Neuronal stem cell (in vitro differentiated cells): ENCODE results near the gene ITGA4.

Source experiments
- DNase-seq: peaks from one replicate; pipeline ENCODE4 v3.0.0-alpha.2; 2013; ENCODE audit warnings: low spot score
- H2AFZ ChIP-seq: one replicate; pipeline ENCODE4 v1.6.1; 2013; ENCODE audit warnings: mild to moderate bottlenecking, low read length, inconsistent platforms
- H2AK5ac ChIP-seq: 2 replicates; pipeline ENCODE4 v1.6.1; 2013; ENCODE audit warnings: low read depth, mild to moderate bottlenecking, inconsistent platforms, low read length, moderate library complexity, mixed read lengths
- H2BK120ac ChIP-seq: 2 replicates; pipeline ENCODE4 v1.6.1; 2013; ENCODE audit warnings: low read depth, mild to moderate bottlenecking, inconsistent platforms, low read length, moderate library complexity, mixed read lengths
- H2BK12ac ChIP-seq: one replicate; pipeline ENCODE4 v1.6.1; 2013; ENCODE audit warnings: low read length, inconsistent platforms
- H2BK15ac ChIP-seq: 2 replicates; pipeline ENCODE4 v1.6.1; 2013; ENCODE audit warnings: mild to moderate bottlenecking, low read length, inconsistent platforms, mixed read lengths
- H2BK5ac ChIP-seq: one replicate; pipeline ENCODE4 v1.6.1; 2013; ENCODE audit warnings: inconsistent platforms, mild to moderate bottlenecking, low read length, moderate library complexity
- H3K14ac ChIP-seq: one replicate; pipeline ENCODE4 v1.6.1; 2013; ENCODE audit warnings: low read length, inconsistent platforms
- H3K18ac ChIP-seq: 2 replicates; pipeline ENCODE4 v1.6.1; 2013; ENCODE audit warnings: low read length, inconsistent platforms
- H3K23ac ChIP-seq: 2 replicates; pipeline ENCODE4 v1.6.1; 2013; ENCODE audit warnings: low read depth, mild to moderate bottlenecking, mixed read lengths, low read length, inconsistent platforms; ENCODE audit not compliant: poor library complexity
- H3K27ac ChIP-seq: replicated peaks from 3 replicates; pipeline ENCODE4 v1.5.1; 2013; ENCODE audit warnings: low read length, inconsistent platforms
- H3K27me3 ChIP-seq, 3 experiments: 2 replicates each; pipeline ENCODE4 v1.6.1; 2013; ENCODE audit warnings: low read length in 3 of 3, mild to moderate bottlenecking in 2 of 3, inconsistent platforms in 1 of 3, low read depth in 1 of 3, mixed read lengths in 1 of 3, moderate library complexity in 1 of 3; ENCODE audit not compliant: control insufficient read depth in 3 of 3, insufficient read depth in 3 of 3
- H3K36me3 ChIP-seq, 2 donors: replicated peaks in 1 of 2; 2 replicates each; pipeline ENCODE4 v1.6.1; 2013; ENCODE audit warnings: low read length in 2 of 2; ENCODE audit not compliant: control insufficient read depth in 2 of 2, insufficient read depth in 2 of 2
- H3K4ac ChIP-seq: 2 replicates; pipeline ENCODE4 v1.6.1; 2013; ENCODE audit warnings: inconsistent platforms, mild to moderate bottlenecking, low read length, moderate library complexity
- H3K4me1 ChIP-seq, 2 donors: 1 replicate in 1 of 2; 2 replicates in 1 of 2; pipeline ENCODE4 v1.6.1; 2013; ENCODE audit warnings: low read length in 2 of 2, low read depth in 1 of 2; ENCODE audit not compliant: control insufficient read depth in 2 of 2, insufficient read depth in 1 of 2
- H3K4me2 ChIP-seq: one replicate; pipeline ENCODE4 v1.6.1; 2013; ENCODE audit warnings: mild to moderate bottlenecking, low read length, inconsistent platforms; ENCODE audit not compliant: insufficient read depth, poor library complexity, severe bottlenecking
- H3K4me3 ChIP-seq, 2 donors: 2 replicates each; pipeline ENCODE4 v1.5.1; 2013; ENCODE audit warnings: low read length in 2 of 2, mild to moderate bottlenecking in 2 of 2, inconsistent platforms in 1 of 2, moderate library complexity in 1 of 2
- H3K79me1 ChIP-seq: one replicate; pipeline ENCODE4 v1.6.1; 2013; ENCODE audit warnings: low read depth, mild to moderate bottlenecking, inconsistent platforms, low read length, moderate library complexity
- H3K9ac ChIP-seq: one replicate; pipeline ENCODE4 v1.6.1; 2013; ENCODE audit warnings: mild to moderate bottlenecking, low read depth, low read length, inconsistent platforms; ENCODE audit not compliant: poor library complexity
- H3K9me3 ChIP-seq, 2 donors: replicated peaks in 1 of 2; 2 replicates each; pipeline versions ENCODE3 to v1.6.1; 2013; ENCODE audit warnings: low read length in 2 of 2, mild to moderate bottlenecking in 2 of 2, inconsistent platforms in 1 of 2, low read depth in 1 of 2, mixed read lengths in 1 of 2, moderate library complexity in 1 of 2; ENCODE audit not compliant: control insufficient read depth in 2 of 2, insufficient read depth in 1 of 2
- H4K8ac ChIP-seq: one replicate; pipeline ENCODE4 v1.6.1; 2013; ENCODE audit warnings: low read depth, mild to moderate bottlenecking, inconsistent platforms, low read length, moderate library complexity
- H4K91ac ChIP-seq: one replicate; pipeline ENCODE4 v1.6.1; 2013; ENCODE audit warnings: low read length, low read depth, mild to moderate bottlenecking, inconsistent platforms; ENCODE audit not compliant: poor library complexity
- WGBS, 2 donors: extraction: QIAGEN DNeasy Blood & Tissue Kit; methylation state at CpG; one replicate each; pipeline ENCODE4 v1.1.7; 2013; ENCODE audit warnings: missing lambda C conversion rate in 2 of 2, mixed read lengths in 1 of 2; ENCODE audit not compliant: insufficient read length in 2 of 2, insufficient replicate concordance in 1 of 2; ENCODE audit errors: extremely low coverage in 2 of 2; 5-methylcytosine and 5-hydroxymethylcytosine counted together

Gene ITGA4

GRCh38 chr2:181536730-181537129 lies 79.5 kb downstream of the ITGA4 start:
- Histone ChIP-seq H3K36me3 (no peaks in the 10 kb centered on the region), H3K4me3 (no peak overlapping the region), H3K9ac (no peak overlapping the region), H2BK120ac (no peak overlapping the region), H3K79me1 (no peaks in the 10 kb centered on the region), H3K4me1 (peaks cover 0 to 5% of the 10 kb centered on the region in 2 donors), H4K91ac (no peak overlapping the region), H3K4ac (no peak overlapping the region), H2BK12ac (no peak overlapping the region), H4K8ac (no peak overlapping the region), H3K18ac (no peak overlapping the region), H2AFZ (no peak overlapping the region), H3K14ac (no peak overlapping the region), H3K23ac (no peak overlapping the region), H3K27me3 (no peaks in the 10 kb centered on the region), H2BK5ac (no peak overlapping the region), H3K4me2 (no peak overlapping the region), H3K9me3 (peaks cover 0 to 2% of the 10 kb centered on the region in 2 donors), H2AK5ac (no peak overlapping the region), H2BK15ac (no peak overlapping the region), H3K27ac (no peak overlapping the region)
- WGBS, 2 donors = no CpG with 5 or more reads among the region's 2 CpGs
- no peak for DNase-seq

GRCh38 chr2:181540421-181540820 lies 83.2 kb downstream of the ITGA4 start:
- Histone ChIP-seq H3K14ac (no peak overlapping the region), H2AFZ (no peak overlapping the region), H3K23ac (no peak overlapping the region), H2BK120ac (no peak overlapping the region), H3K9me3 (peaks cover 0 to 2% of the 10 kb centered on the region in 2 donors), H4K91ac (no peak overlapping the region), H3K9ac (no peak overlapping the region), H3K27me3 (no peaks in the 10 kb centered on the region), H3K27ac (no peak overlapping the region), H4K8ac (no peak overlapping the region), H3K18ac (no peak overlapping the region), H2BK15ac (no peak overlapping the region), H2BK5ac (no peak overlapping the region), H3K4ac (no peak overlapping the region), H2BK12ac (no peak overlapping the region), H3K4me3 (no peak overlapping the region), H3K36me3 (no peaks in the 10 kb centered on the region), H3K4me2 (no peak overlapping the region), H3K4me1 (no peaks in the 10 kb centered on the region), H2AK5ac (no peak overlapping the region), H3K79me1 (no peaks in the 10 kb centered on the region)
- no peak for DNase-seq
- no CpG with 5 or more reads among the region's 4 CpGs for WGBS, 2 donors

GRCh38 chr2:181542170-181542569 lies 85.0 kb downstream of the ITGA4 start:
- H3K79me1 ChIP-seq = no peaks in the 10 kb centered on the region
- WGBS, 2 donors = no CpG with 5 or more reads among the region's 2 CpGs
- H3K27me3 ChIP-seq = peaks cover 0 to 4% (median 0%) of the 10 kb centered on the region in 3 experiments

GRCh38 chr2:181546086-181546485 lies 88.9 kb downstream of the ITGA4 start:
- Histone ChIP-seq H3K79me1 (no peaks in the 10 kb centered on the region), H2BK120ac (no peak overlapping the region), H3K9me3 (no peaks in the 10 kb centered on the region), H3K4me2 (no peak overlapping the region), H2AFZ (no peak overlapping the region), H2AK5ac (no peak overlapping the region), H3K18ac (no peak overlapping the region), H3K27me3 (peaks cover 0 to 4% (median 0%) of the 10 kb centered on the region in 3 experiments), H4K91ac (no peak overlapping the region), H3K4me3 (no peak overlapping the region), H2BK15ac (no peak overlapping the region), H3K27ac (no peak overlapping the region), H3K4me1 (no peaks in the 10 kb centered on the region), H3K9ac (no peak overlapping the region), H2BK12ac (no peak overlapping the region), H3K14ac (no peak overlapping the region), H3K4ac (no peak overlapping the region), H3K36me3 (no peaks in the 10 kb centered on the region), H3K23ac (no peak overlapping the region), H4K8ac (no peak overlapping the region), H2BK5ac (no peak overlapping the region)
- no peak for DNase-seq
- WGBS, 2 donors = no CpG with 5 or more reads among the region's 3 CpGs

More at GRCh38 chr2:181542170-181542569, 85.0 kb downstream of the ITGA4 start:
- Histone ChIP-seq H2AK5ac (no peak overlapping the region), H3K18ac (no peak overlapping the region), H3K27ac (no peak overlapping the region), H3K23ac (no peak overlapping the region), H4K91ac (no peak overlapping the region), H3K36me3 (no peaks in the 10 kb centered on the region), H3K4ac (no peak overlapping the region), H3K4me3 (no peak overlapping the region), H3K4me2 (no peak overlapping the region), H2AFZ (no peak overlapping the region), H3K4me1 (no peaks in the 10 kb centered on the region), H3K9me3 (peaks cover 0 to 2% of the 10 kb centered on the region in 2 donors), H2BK120ac (no peak overlapping the region), H4K8ac (no peak overlapping the region), H3K9ac (no peak overlapping the region), H2BK5ac (no peak overlapping the region), H2BK15ac (no peak overlapping the region), H3K14ac (no peak overlapping the region), H2BK12ac (no peak overlapping the region)
- DNase-seq = no peak
